OCI-LY7 (cell line): ENCODE results near the gene PHACTR4. TPM values are rescaled to one million over a fixed set of nuclear protein-coding genes. Genes with fewer than 3 reads are reported as not detected.
"Not testable (repeated sequence)": the region's sequence is repeated elsewhere in the genome, so short reads cannot be mapped to it uniquely, and the experiment has no call there.

ENCODE experiments used
- BruUV-seq: library from RNA; stranded (reverse); fragments of 400-500 nt; replicated peaks from 2 replicates; lab custom pipeline; 2021; lab: Mats Ljungman, UMichigan
- CTCF ChIA-PET: fragments of 300-600 bp; sonication (Branson Sonifier 250); formaldehyde crosslinking; loops from one replicate; lab custom pipeline; 2022; ENCODE audit warnings: antibody characterized with exemption; ENCODE audit not compliant: unreplicated experiment; lab: Charles Lee
- POLR2A ChIA-PET: fragments of 300-600 bp; sonication (Branson Sonifier 250); formaldehyde crosslinking; loops from one replicate; lab custom pipeline; 2022; ENCODE audit warnings: antibody characterized with exemption; lab: Charles Lee
- DNase-seq: peaks from one replicate; pipeline ENCODE4 v3.0.0-alpha.2; 2015; ENCODE audit warnings: low spot score
- H2AFZ ChIP-seq: fragments of 200-600 bp; sonication (generic), shearing (Covaris generic); 2 replicates; pipeline ENCODE4 v1.6.1; 2014; ENCODE audit warnings: mild to moderate bottlenecking, antibody characterized with exemption, low read length, moderate library complexity
- H3K27ac ChIP-seq: fragments of 200-600 bp; sonication (generic); 2 replicates; pipeline ENCODE4 v1.5.1; 2014; ENCODE audit warnings: mixed run types, low read depth, mild to moderate bottlenecking, moderate library complexity, low read length, inconsistent platforms; ENCODE audit not compliant: poor library complexity, severe bottlenecking
- H3K36me3 ChIP-seq: fragments of 200-600 bp; sonication (generic); 2 replicates; pipeline ENCODE4 v1.6.1; 2014; ENCODE audit warnings: mild to moderate bottlenecking, antibody characterized with exemption, low read length, moderate library complexity, mixed read lengths; ENCODE audit not compliant: insufficient read depth
- H3K4me1 ChIP-seq: fragments of 200-600 bp; sonication (generic); 2 replicates; pipeline ENCODE4 v1.5.1; 2014; ENCODE audit warnings: mild to moderate bottlenecking, low read length; ENCODE audit not compliant: insufficient read depth, poor library complexity, severe bottlenecking
- H3K4me2 ChIP-seq: fragments of 200-600 bp; sonication (generic); 2 replicates; pipeline ENCODE4 v1.6.1; 2014; ENCODE audit warnings: mild to moderate bottlenecking, low read length
- H3K4me3 ChIP-seq: fragments of 200-600 bp; sonication (generic); 2 replicates; pipeline ENCODE4 v1.5.1; 2014; ENCODE audit warnings: mild to moderate bottlenecking, low read depth, low read length; ENCODE audit not compliant: poor library complexity, severe bottlenecking
- H3K79me2 ChIP-seq: fragments of 200-600 bp; sonication (generic); 2 replicates; pipeline ENCODE4 v1.6.1; 2016; ENCODE audit warnings: low read depth, mild to moderate bottlenecking, low read length, moderate library complexity, mixed read lengths; ENCODE audit not compliant: insufficient read depth
- H3K9me2 ChIP-seq: fragments of 200-600 bp; sonication (generic); 2 replicates; pipeline ENCODE4 v1.6.1; 2016; ENCODE audit warnings: mild to moderate bottlenecking, low read length, mixed read lengths; ENCODE audit not compliant: insufficient read depth
- H3K9me3 ChIP-seq: fragments of 200-600 bp; sonication (generic); 2 replicates; pipeline ENCODE4 v1.6.1; 2014; ENCODE audit warnings: mild to moderate bottlenecking, mixed run types, low read length, mixed read lengths
- H4K20me1 ChIP-seq: fragments of 200-600 bp; sonication (generic); 2 replicates; pipeline ENCODE4 v1.6.1; 2014; ENCODE audit warnings: mild to moderate bottlenecking, antibody characterized with exemption, low read length, moderate library complexity, mixed read lengths; ENCODE audit not compliant: insufficient read depth
- CTCF ChIP-seq: fragments of 200-600 bp; sonication (generic); conservative IDR thresholded peaks from 2 replicates; pipeline ENCODE4 v1.5.1; 2014; ENCODE audit warnings: mild to moderate bottlenecking, antibody characterized with exemption, low read length, moderate library complexity, mixed read lengths
- EZH2phosphoT487 ChIP-seq: fragments of 200-600 bp; sonication (generic); IDR thresholded peaks from 2 replicates; pipeline ENCODE4 v1.6.1; 2018; ENCODE audit warnings: low read depth, borderline replicate concordance, mild to moderate bottlenecking, mixed run types, antibody characterized with exemption, low read length, moderate library complexity, mixed read lengths
- intact Hi-C: fragments of 100-400 bp; cut with micrococcal nuclease; formaldehyde crosslinking; loops from one replicate; pipeline ENCODE4 v1.10.0; 2022; ENCODE audit not compliant: unreplicated experiment
- total RNA-seq, 2 experiments: library from RNA; depleted of rRNA in 1 of 2; stranded (reverse); fragments of >200 nt in 1 of 2; shearing (Covaris generic) in 1 of 2; gene quantifications; 2 replicates each; pipeline ENCODE4 v1.2.3, GENCODE V29; 2014 to 2022

PHACTR4 gene
- total RNA-seq, 2 experiments from 2014 or later, result 17.8 to 44.9 TPM

- DNase-seq, result no peak
- Histone ChIP-seq H3K36me3 (peaks cover 33% of the 10 kb centered on the region), H3K27ac (no peak overlapping the region), H3K4me2 (no peak overlapping the region), H2AFZ (no peak overlapping the region), H4K20me1 (no peaks in the 10 kb centered on the region), H3K9me2 (no peaks in the 10 kb centered on the region), H3K4me1 (no peaks in the 10 kb centered on the region), H3K9me3 (no peaks in the 10 kb centered on the region), H3K79me2 (no peaks in the 10 kb centered on the region), H3K4me3 (no peak overlapping the region)
- ChIA-PET POLR2A (no interaction called here), CTCF (no interaction called here)
- no peak for TF ChIP-seq EZH2phosphoT487
- TF ChIP-seq CTCF, result no peak
- intact Hi-C loops, result no loop called here
- BruUV-seq, result no TSS peak
Measured at GRCh38 chr1:28470146-28470545, 100.6 kb downstream of the PHACTR4 start.

- BruUV-seq, H2AFZ ChIP-seq, intact Hi-C loops, H3K79me2 ChIP-seq, H4K20me1 ChIP-seq, H3K27ac ChIP-seq, H3K4me2 ChIP-seq, CTCF ChIA-PET, DNase-seq, H3K4me3 ChIP-seq, H3K9me3 ChIP-seq, H3K4me1 ChIP-seq, H3K9me2 ChIP-seq: not testable (repeated sequence)
- peaks cover 56% of the 10 kb centered on the region for H3K36me3 ChIP-seq
- POLR2A ChIA-PET, result interaction anchor here (0.5 to 1.2 kb wide), 2 partner anchors 26 to 200 kb away, joined by 3 read pairs; no protein-coding TSS in a partner anchor
Measured at GRCh38 chr1:28479497-28479896, 110.0 kb downstream of the PHACTR4 start.

GRCh38 chr1:28480308-28480707, 110.8 kb downstream of the PHACTR4 start:
- POLR2A ChIA-PET, result interaction anchor here (1.2 kb wide), 1 partner anchor 27 kb away, joined by 3 read pairs; no protein-coding TSS in a partner anchor

More at GRCh38 chr1:28480308-28480707, 110.8 kb downstream of the PHACTR4 start:
- Histone ChIP-seq H3K4me2 (no peak overlapping the region), H3K9me3 (no peaks in the 10 kb centered on the region), H3K79me2 (no peaks in the 10 kb centered on the region), H3K4me1 (no peaks in the 10 kb centered on the region), H3K27ac (no peak overlapping the region), H4K20me1 (no peaks in the 10 kb centered on the region), H3K9me2 (no peaks in the 10 kb centered on the region), H2AFZ (no peak overlapping the region), H3K4me3 (no peak overlapping the region), H3K36me3 (peaks cover 59% of the 10 kb centered on the region)
- DNase-seq, result no peak
- intact Hi-C loops, result no loop called here
- CTCF ChIA-PET, result no interaction called here
- no TSS peak for BruUV-seq
- no peak for TF ChIP-seq EZH2phosphoT487
- TF ChIP-seq CTCF, result no peak
